ENCODE measurements around the gene LY6G5B.
"Not testable (repeated sequence)": the region's sequence is repeated elsewhere in the genome, so short reads cannot be mapped to it uniquely, and the experiment has no call there.

DNA sequence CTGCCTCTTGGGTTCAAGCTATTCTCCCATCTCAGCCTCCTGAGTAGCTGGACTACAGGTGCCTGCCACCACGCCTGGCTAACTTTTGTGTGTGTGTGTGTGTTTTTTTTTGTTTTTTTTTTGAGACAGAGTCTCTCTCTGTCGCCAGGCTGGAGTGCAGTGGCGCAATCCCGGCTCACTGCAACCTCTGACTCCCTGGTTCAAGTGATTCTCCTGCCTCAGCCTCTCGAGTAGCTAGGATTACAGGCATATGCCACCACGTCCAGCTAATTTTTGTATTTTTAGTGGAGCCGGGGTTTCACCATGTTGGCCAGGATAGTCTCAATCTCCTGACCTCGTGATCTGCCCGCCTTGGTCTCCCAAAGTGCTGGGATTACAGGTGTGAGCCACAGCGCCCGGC lies 39.4 kb downstream of the LY6G5B start:
- TF ChIP-seq EZH2 (optimal IDR thresholded peaks at IDR 0.05; ENCODE audit: low read depth, low read length): not testable (repeated sequence)
- TF ChIP-seq, protein P1, sequence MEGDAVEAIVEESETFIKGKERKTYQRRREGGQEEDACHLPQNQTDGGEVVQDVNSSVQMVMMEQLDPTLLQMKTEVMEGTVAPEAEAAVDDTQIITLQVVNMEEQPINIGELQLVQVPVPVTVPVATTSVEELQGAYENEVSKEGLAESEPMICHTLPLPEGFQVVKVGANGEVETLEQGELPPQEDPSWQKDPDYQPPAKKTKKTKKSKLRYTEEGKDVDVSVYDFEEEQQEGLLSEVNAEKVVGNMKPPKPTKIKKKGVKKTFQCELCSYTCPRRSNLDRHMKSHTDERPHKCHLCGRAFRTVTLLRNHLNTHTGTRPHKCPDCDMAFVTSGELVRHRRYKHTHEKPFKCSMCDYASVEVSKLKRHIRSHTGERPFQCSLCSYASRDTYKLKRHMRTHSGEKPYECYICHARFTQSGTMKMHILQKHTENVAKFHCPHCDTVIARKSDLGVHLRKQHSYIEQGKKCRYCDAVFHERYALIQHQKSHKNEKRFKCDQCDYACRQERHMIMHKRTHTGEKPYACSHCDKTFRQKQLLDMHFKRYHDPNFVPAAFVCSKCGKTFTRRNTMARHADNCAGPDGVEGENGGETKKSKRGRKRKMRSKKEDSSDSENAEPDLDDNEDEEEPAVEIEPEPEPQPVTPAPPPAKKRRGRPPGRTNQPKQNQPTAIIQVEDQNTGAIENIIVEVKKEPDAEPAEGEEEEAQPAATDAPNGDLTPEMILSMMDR (IDR thresholded peaks at IDR 0.05; ENCODE audit: low read length): not testable (repeated sequence)
